A673 (cell line): ENCODE measurements around the gene REV1. TPM values are rescaled to one million over a fixed set of nuclear protein-coding genes. Genes with fewer than 3 reads are reported as not detected.

Experiments
- Bru-seq: library from RNA; stranded (reverse); fragments of 400-500 nt; gene quantifications from one replicate; lab custom pipeline; 2021; lab: Mats Ljungman, UMichigan
- BruChase-seq, 2 experiments: library from RNA; stranded (reverse); fragments of 400-500 nt; gene quantifications; one replicate each; lab custom pipeline; 2021; lab: Mats Ljungman, UMichigan
- BruUV-seq: library from RNA; stranded (reverse); fragments of 400-500 nt; replicated peaks from 2 replicates; lab custom pipeline; 2021; lab: Mats Ljungman, UMichigan
- CTCF ChIA-PET: fragments of 300-600 bp; sonication (Branson Sonifier 250); formaldehyde crosslinking; loops from one replicate; lab custom pipeline; 2022; ENCODE audit warnings: antibody characterized with exemption; lab: Charles Lee
- POLR2A ChIA-PET: fragments of 300-600 bp; sonication (Branson Sonifier 250); formaldehyde crosslinking; loops from one replicate; lab custom pipeline; 2022; ENCODE audit warnings: antibody characterized with exemption; ENCODE audit not compliant: low non-redundant PET; lab: Charles Lee
- DNase-seq: peaks from one replicate; pipeline ENCODE4 v3.0.0-alpha.2; 2015; ENCODE audit warnings: low spot score
- H3K27ac ChIP-seq: fragments of 200-600 bp; sonication (generic); 2 replicates; pipeline ENCODE4 v1.5.1; 2016; ENCODE audit warnings: mixed run types, low read depth, mild to moderate bottlenecking, mixed read lengths, antibody characterized with exemption, low read length; ENCODE audit not compliant: poor library complexity, severe bottlenecking
- H3K27me3 ChIP-seq: fragments of 200-600 bp; sonication (generic); replicated peaks from 2 replicates; pipeline ENCODE4 v1.6.1; 2017; ENCODE audit warnings: mixed run types, low read depth, mild to moderate bottlenecking, mixed read lengths, antibody characterized with exemption, low read length; ENCODE audit not compliant: insufficient read depth, poor library complexity
- H3K36me3 ChIP-seq: fragments of 200-600 bp; sonication (generic); 2 replicates; pipeline ENCODE4 v1.6.1; 2016; ENCODE audit warnings: mixed run types, mild to moderate bottlenecking, mixed read lengths, antibody characterized with exemption, low read length; ENCODE audit not compliant: insufficient read depth, poor library complexity, severe bottlenecking
- H3K4me1 ChIP-seq: fragments of 200-600 bp; sonication (generic); 2 replicates; pipeline ENCODE4 v1.6.1; 2017; ENCODE audit warnings: mixed run types, mild to moderate bottlenecking, mixed read lengths, antibody characterized with exemption, low read length; ENCODE audit not compliant: insufficient read depth, poor library complexity, severe bottlenecking
- H3K4me3 ChIP-seq: fragments of 200-600 bp; sonication (generic); 2 replicates; pipeline ENCODE4 v1.5.1; 2016; ENCODE audit warnings: low read depth, mixed run types, mild to moderate bottlenecking, mixed read lengths, low read length; ENCODE audit not compliant: poor library complexity, severe bottlenecking
- H3K9me3 ChIP-seq: fragments of 200-600 bp; sonication (generic); 2 replicates; pipeline ENCODE4 v1.6.1; 2016; ENCODE audit warnings: mixed run types, low read depth, mild to moderate bottlenecking, mixed read lengths, antibody characterized with exemption, low read length; ENCODE audit not compliant: poor library complexity, severe bottlenecking
- CTCF ChIP-seq: fragments of 300-800, 200-600 bp; sonication (generic); conservative IDR thresholded peaks from 2 replicates; pipeline ENCODE4 v1.5.1; 2017; ENCODE audit warnings: low read depth, mild to moderate bottlenecking, antibody characterized with exemption, low read length, moderate library complexity, mixed read lengths
- EZH2 ChIP-seq: fragments of 200-600 bp; sonication (generic); IDR thresholded peaks from 2 replicates; pipeline ENCODE4 v1.6.1; 2017; ENCODE audit warnings: borderline replicate concordance, low read depth, mild to moderate bottlenecking, mixed read lengths, antibody characterized with exemption, low read length; ENCODE audit not compliant: poor library complexity, severe bottlenecking
- intact Hi-C: fragments of 100-400 bp; cut with micrococcal nuclease; formaldehyde crosslinking; loops from one replicate; pipeline ENCODE4 v1.10.0; 2022; ENCODE audit not compliant: unreplicated experiment
- long read RNA-seq: library from polyadenylated mRNA; stranded (forward); transcript quantifications from one replicate; pipeline ENCODE4 v2.0.0, GENCODE V29; 2022
- total RNA-seq: library from RNA; stranded (reverse); gene quantifications from 2 replicates; pipeline ENCODE4 v1.2.3, GENCODE V29; 2021

Gene REV1
- total RNA-seq = 38.1 and 41.2 TPM in 2 replicates
- Bru-seq, nascent RNA = percentile 89 among the genes with signal in this experiment
- percentile 86 among the genes with signal in this experiment for BruChase-seq, experiment 1, labeled RNA remaining after a 2-hour chase
- BruChase-seq, experiment 2, labeled RNA remaining after a 6-hour chase = percentile 75 among the genes with signal in this experiment
- long read RNA-seq, full-length matches to known transcripts = 22 of 59 reads
- long read RNA-seq, partial matches to known transcripts = 15 of 59 reads
- long read RNA-seq, other reads (novel, unspliced or antisense) = 22 of 59 reads

DNA sequence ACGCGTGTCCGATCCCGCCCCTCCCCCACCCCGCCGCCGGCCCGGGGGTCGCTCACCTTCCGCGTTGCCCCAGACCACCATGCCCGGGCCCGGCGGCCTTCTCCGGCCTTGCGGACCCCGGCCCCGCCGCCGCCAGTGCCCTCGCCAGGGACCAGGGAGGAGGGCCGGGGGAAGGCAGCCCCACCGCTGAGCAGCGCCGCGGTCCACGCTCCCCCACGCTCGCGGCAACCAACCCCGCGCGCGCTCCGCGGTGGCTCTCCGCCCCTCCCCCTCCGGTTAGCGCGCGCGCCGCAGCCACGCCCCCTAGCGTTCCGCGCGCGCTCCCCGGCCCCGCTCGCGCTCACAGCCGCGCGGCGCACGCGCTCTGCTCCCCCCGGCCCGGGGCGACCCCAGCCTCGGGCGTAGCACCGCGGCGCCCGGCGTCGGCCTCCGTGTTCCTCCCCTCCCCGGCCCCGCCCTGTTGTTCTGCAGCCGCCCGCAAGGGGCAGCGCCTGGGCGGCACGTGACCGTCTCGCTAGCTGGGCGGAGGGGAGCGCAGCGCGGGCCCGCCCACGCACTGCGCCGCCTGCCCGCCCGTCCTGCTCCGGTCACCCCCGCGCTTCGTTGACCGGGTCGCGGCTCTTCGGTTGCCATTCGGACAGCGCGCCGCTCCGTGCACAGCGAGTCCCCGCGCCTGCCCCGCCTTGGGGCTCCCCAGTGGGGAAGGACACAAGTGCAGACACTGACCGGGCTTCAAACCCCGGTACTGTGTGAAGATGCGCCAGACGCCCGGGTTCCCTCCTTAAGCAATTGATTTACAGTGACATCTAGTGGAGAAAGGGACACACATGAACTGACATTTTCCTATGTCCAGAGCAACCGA, at the start of gene REV1:
Gene REV1, minus strand, starts transcription at position 257 of the 862 bp plus-strand sequence. CDS start 25,042 bp downstream, outside the sequence.
- Histone ChIP-seq H3K36me3 (no peaks in the 10 kb centered on the region), H3K9me3 (no peaks in the 10 kb centered on the region), H3K27ac (peak within 1 kb of the TSS; percentile 73), H3K4me1 (peaks cover 11% of the 10 kb centered on the region), H3K27me3 (no peaks in the 10 kb centered on the region), H3K4me3 (peak within 1 kb of the TSS; percentile 74)
- intact Hi-C loops = loop anchor here (1.0 to 10.0 kb wide), 4 partner anchors 153 to 845 kb away; partner anchors contain the start of genes EIF5B, MITD1 and MRPL30
- TF ChIP-seq CTCF = peak; percentile 76
- no peak for TF ChIP-seq EZH2
- DNase-seq = peak; percentile 97
- POLR2A ChIA-PET = no interaction called here
- no TSS peak for BruUV-seq
- CTCF ChIA-PET = interaction anchor here (1.4 kb wide), 2 partner anchors 153 to 841 kb away, joined by 5 to 6 read pairs; partner anchors contain the start of gene EIF5B

- peaks cover 23% of the 10 kb centered on the region for H3K27me3 ChIP-seq
- H3K4me3 ChIP-seq = no peak overlapping the region
- POLR2A ChIA-PET = no interaction called here
- H3K27ac ChIP-seq = no peak overlapping the region
- no peaks in the 10 kb centered on the region for H3K36me3 ChIP-seq
- intact Hi-C loops = no loop called here
- no TSS peak for BruUV-seq
- no peaks in the 10 kb centered on the region for H3K4me1 ChIP-seq
- TF ChIP-seq EZH2 (no peak), CTCF (no peak)
- no peak for DNase-seq
- CTCF ChIA-PET = no interaction called here
- no peaks in the 10 kb centered on the region for H3K9me3 ChIP-seq
These were observed 48.2 kb upstream of the REV1 start for GRCh38 chr2:99537910-99538485.

DNA sequence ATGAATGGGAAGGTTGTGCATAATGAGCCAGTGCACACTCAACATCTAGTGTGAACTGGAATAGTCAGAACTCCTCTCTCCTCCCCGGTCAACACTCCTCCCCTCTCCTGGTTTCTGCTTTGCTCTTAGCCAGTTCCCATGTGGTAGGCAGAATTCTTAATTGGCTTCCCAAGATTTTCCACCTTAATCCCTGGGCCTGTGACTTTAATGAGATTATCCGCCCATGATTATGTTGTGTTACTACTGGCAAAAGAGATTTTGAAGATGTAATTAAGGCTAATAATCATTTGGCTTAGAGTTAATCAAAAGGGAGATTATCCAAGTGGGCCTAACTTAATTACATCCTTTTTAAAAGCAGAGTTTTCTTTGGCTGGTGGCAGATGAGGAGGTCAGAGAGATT, 34.2 kb upstream of the REV1 start:
- Histone ChIP-seq H3K27me3 (no peaks in the 10 kb centered on the region), H3K4me3 (no peak overlapping the region)
- BruUV-seq = no TSS peak

More for the DNA sequence above, 34.2 kb upstream of the REV1 start:
- no peaks in the 10 kb centered on the region for H3K36me3 ChIP-seq
- TF ChIP-seq EZH2 (no peak), CTCF (no peak)
- intact Hi-C loops = no loop called here
- DNase-seq = no peak
- POLR2A ChIA-PET = no interaction called here
- no peak overlapping the region for H3K27ac ChIP-seq
- CTCF ChIA-PET = no interaction called here
- no peaks in the 10 kb centered on the region for H3K9me3 ChIP-seq
- H3K4me1 ChIP-seq = no peaks in the 10 kb centered on the region
